Epithelial cell of proximal tubule (primary cell): ENCODE results near the gene PEAK1. TPM values are rescaled to one million over a fixed set of nuclear protein-coding genes. Genes with fewer than 3 reads are reported as not detected.

Source experiments
- DNase-seq: peaks from one replicate; pipeline ENCODE4 v3.0.0-alpha.2; 2011; ENCODE audit warnings: low read depth
- H3K4me3 ChIP-seq: 2 replicates; pipeline ENCODE4 v1.5.1; 2011; ENCODE audit warnings: low read depth, mild to moderate bottlenecking, low read length
- total RNA-seq: library from RNA; depleted of rRNA; stranded (reverse); fragments of >200 nt; gene quantifications from 2 replicates; pipeline ENCODE4 v1.2.3, GENCODE V29; 2015
- TF ChIP-seq, protein P1 (sequence below): conservative IDR thresholded peaks from 2 replicates; pipeline ENCODE4 v1.5.1; 2012; ENCODE audit warnings: low read depth, mild to moderate bottlenecking, low read length

The PEAK1 gene
- total RNA-seq, 1 donor from 2014 or later: 8.1 TPM

DNA sequence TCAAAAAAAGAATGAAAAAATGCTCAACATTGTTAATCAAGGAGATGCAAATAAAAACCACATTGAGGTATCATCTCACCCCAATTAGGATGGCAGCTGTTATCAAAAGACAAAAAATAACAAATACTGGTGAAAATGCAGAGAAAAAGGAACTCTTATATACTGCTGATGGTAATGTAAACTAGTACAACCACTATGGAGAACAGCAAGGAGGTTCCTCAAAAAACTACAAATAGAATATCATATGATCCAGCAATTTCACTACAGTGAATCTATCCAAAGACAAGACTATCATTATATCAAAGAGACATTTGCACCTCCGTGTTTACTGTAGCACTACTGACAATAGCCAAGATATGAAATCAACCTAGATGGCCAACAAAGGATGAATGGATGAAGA is 58.4 kb downstream of the PEAK1 start:
- TF ChIP-seq, protein P1, sequence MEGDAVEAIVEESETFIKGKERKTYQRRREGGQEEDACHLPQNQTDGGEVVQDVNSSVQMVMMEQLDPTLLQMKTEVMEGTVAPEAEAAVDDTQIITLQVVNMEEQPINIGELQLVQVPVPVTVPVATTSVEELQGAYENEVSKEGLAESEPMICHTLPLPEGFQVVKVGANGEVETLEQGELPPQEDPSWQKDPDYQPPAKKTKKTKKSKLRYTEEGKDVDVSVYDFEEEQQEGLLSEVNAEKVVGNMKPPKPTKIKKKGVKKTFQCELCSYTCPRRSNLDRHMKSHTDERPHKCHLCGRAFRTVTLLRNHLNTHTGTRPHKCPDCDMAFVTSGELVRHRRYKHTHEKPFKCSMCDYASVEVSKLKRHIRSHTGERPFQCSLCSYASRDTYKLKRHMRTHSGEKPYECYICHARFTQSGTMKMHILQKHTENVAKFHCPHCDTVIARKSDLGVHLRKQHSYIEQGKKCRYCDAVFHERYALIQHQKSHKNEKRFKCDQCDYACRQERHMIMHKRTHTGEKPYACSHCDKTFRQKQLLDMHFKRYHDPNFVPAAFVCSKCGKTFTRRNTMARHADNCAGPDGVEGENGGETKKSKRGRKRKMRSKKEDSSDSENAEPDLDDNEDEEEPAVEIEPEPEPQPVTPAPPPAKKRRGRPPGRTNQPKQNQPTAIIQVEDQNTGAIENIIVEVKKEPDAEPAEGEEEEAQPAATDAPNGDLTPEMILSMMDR: no peak
- DNase-seq: no peak
- H3K4me3 ChIP-seq: no peak overlapping the region

DNA sequence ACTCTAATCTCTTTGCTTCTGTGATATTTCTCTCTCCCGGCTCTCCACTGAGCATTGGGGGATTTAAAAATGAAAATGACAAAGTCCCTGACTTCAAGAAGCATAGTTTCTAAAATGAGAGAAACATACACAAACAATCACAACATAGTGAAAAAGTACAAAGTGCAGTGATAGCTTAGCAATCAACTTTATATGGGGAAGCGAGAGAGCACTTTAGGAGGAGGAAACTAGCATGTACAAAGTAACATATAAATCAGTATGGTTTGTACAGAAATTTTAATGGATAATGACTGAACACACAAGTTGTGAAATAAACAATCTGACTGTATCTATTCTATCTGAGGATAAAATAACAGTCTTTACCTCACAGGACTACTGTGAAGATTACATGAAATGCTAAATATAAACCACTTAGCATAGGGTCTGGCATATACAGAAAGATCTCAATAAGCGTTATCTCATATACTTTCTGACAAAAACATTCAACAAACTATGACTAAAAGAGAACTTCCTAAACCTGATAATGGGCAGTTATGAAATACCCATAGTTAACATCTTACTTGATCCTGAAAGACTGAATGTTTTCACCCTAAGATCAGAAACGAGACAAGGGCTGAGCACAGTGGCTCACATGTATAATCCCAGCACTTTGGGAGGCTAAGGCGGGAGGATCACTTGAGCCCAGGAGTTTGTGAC is 61.2 kb downstream of the PEAK1 start:
- H3K4me3 ChIP-seq: no peak overlapping the region
- TF ChIP-seq, protein P1: no peak
- DNase-seq: no peak

DNA sequence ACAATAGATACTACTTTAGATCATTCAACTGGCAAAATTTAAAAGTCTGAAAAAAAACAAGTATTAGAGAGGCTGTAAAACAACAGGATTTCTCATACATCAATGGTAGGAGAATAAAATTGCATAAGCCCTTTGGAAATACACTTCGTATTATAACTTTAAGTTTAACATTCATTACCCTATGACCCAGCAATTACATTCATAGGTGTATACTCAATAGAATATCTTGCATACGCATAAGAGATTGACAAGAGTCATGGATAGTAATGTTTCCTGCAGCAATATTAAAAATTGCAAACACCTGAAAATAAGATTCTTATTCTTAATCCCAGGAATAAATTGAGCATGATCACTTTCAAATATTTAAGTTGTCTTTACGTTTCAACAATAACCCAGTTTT is 63.6 kb downstream of the PEAK1 start:
- no peak overlapping the region for H3K4me3 ChIP-seq
- DNase-seq: no peak
- TF ChIP-seq, protein P1: no peak

DNA sequence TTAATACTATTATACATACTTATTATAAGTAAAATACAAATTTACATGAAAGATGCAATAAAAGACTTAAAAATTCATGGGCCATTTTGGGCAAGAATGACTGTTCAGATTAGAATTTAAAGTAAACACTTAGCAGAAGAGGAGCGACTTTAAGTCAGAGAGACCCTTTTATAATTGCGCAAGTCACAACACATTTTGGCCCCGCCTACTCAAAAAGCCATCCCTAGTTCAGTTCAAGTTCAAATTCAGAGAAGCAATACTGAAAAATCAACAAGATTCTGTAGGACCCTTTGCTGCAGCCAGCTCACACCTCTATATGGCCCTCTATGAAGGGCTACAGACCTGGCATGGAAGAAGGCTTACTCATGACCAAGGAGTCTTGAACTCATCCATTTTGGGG is 64.6 kb downstream of the PEAK1 start:
- TF ChIP-seq, protein P1: no peak
- H3K4me3 ChIP-seq: no peak overlapping the region
- no peak for DNase-seq

DNA sequence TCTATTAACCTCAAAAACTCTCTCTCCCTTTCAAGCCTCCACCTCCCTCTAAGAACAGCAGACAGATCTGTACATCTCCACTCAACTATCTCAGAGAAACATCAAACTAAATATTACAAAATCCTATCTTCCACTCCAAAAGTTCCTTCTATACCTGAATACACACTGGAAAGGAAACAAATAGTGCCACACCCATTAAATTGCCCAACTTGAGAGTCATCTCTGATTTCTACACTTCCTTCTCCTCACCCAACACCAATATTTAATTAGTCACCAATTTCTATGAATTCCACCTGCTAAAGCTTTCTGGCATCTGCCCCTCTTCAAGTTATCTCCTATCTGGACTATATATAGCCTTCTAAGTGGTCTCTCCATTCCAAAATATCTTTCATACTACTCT is 65.8 kb downstream of the PEAK1 start:
- TF ChIP-seq, protein P1: no peak
- H3K4me3 ChIP-seq: no peak overlapping the region
- no peak for DNase-seq

DNA sequence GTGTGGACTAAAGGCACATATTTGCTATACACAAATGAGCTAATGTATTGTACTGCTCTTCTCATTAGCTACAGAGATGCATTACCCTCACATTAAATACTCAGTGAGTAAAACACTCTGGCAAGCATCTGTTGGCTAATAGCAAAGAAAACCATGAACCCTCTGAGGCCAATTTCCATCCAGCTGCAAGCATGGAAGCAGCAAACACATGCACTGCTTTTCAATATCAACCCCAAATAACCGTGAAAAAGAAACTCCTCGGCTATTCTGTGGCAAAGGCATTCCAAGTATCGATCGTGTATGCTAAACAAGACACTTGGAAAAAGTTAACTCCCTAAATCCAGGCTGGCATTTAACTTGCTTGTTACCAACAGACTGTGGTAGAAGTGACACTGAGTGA is 67.0 kb downstream of the PEAK1 start:
- no peak overlapping the region for H3K4me3 ChIP-seq
- DNase-seq: no peak
- TF ChIP-seq, protein P1: no peak

DNA sequence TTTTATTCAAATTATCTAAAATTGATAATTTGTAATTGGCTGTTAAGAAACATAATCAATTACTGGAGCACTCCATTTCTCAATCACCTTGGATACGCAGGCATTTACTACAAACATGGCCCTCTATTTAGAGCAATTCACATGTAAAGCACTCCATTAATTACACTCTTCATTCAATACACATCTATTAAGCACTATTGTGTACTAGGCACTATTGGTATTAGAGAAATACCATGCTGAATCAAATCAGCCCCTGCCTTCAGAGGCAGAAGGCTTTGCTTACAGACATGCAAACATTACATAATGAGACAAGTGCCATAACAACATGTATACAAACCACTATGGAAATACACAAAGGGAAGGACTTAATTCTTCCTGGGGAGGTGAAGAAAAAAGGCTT is 69.1 kb downstream of the PEAK1 start:
- TF ChIP-seq, protein P1: no peak
- H3K4me3 ChIP-seq: no peak overlapping the region
- DNase-seq: no peak
